ENCODE results near the gene EPHA6.

- no peak for TF ChIP-seq CTCF (IDR thresholded peaks at IDR 0.05)
- TF ChIP-seq POLR2A (IDR thresholded peaks at IDR 0.05) = no peak
Observed at GRCh38 chr3:97686258-97686657, 871.9 kb downstream of the EPHA6 start.
